ENCODE measurements around the gene PRELID2. TPM values are rescaled to one million over a fixed set of nuclear protein-coding genes. Genes with fewer than 3 reads are reported as not detected.

Gene PRELID2
- polyA plus RNA-seq, 3 donors = 0.77 to 2.0 (median 1.5) TPM

GRCh38 chr5:145841299-145841698 lies 6.2 kb upstream of the PRELID2 start:
- Histone ChIP-seq H3K4me1 (ENCODE audit: control insufficient read depth in 1 of 2, insufficient read depth in 2 of 2, low read length in 2 of 2) (no peaks in the 10 kb centered on the region), H3K4me2 (replicated peaks; ENCODE audit: extremely low read depth, low read length, poor library complexity, severe bottlenecking) (no peak overlapping the region), H3K36me3 (replicated peaks in 1 of 2; ENCODE audit: control insufficient read depth in 1 of 2, insufficient read depth in 2 of 2, low read length in 2 of 2) (no peaks in the 10 kb centered on the region), H4K20me1 (ENCODE audit: insufficient read depth, low read length) (no peaks in the 10 kb centered on the region), H3K9ac (ENCODE audit: insufficient read depth, low read length, poor library complexity, severe bottlenecking) (no peak overlapping the region), H3K9me3 (replicated peaks in 1 of 2; ENCODE audit: control insufficient read depth in 1 of 2, insufficient read depth in 1 of 2, low read length in 2 of 2) (no peaks in the 10 kb centered on the region), H3K79me2 (ENCODE audit: insufficient read depth, low read length) (no peaks in the 10 kb centered on the region), H3K4me3 (replicated peaks in 1 of 3; ENCODE audit: low read depth in 2 of 3, low read length in 3 of 3) (no peak overlapping the region), H3K27me3 (ENCODE audit: control insufficient read depth in 2 of 2, insufficient read depth in 2 of 2, low read length in 2 of 2) (no peaks in the 10 kb centered on the region), H3K27ac (ENCODE audit: low read depth in 1 of 2, low read length in 2 of 2) (no peak overlapping the region), H2AFZ (ENCODE audit: insufficient read depth, low read depth, low read length, poor library complexity, severe bottlenecking) (no peak overlapping the region)
- Mint-ChIP-seq H3K27ac (no peak overlapping the region), H3K4me3 (no peak overlapping the region), H3K4me1 (no peaks in the 10 kb centered on the region), H3K36me3 (no peaks in the 10 kb centered on the region), H3K9me3 (peaks cover 0 to 2% (median 0%) of the 10 kb centered on the region in 7 donors), H3K27me3 (ENCODE audit: low read depth in 3 of 3) (peaks cover 0 to 6% (median 1%) of the 10 kb centered on the region in 3 donors)
- no peak for TF ChIP-seq CTCF (IDR thresholded peaks at IDR 0.05)
- intact Hi-C loops (cut with micrococcal nuclease) = no loop called here
- DNase-seq = no peak

GRCh38 chr5:145840458-145841132 lies 5.5 kb upstream of the PRELID2 start:
- no peaks in the 10 kb centered on the region for H3K79me2 ChIP-seq (ENCODE audit: insufficient read depth, low read length)
- intact Hi-C loops (cut with micrococcal nuclease) = no loop called here
- H3K36me3 ChIP-seq (replicated peaks in 1 of 2; ENCODE audit: control insufficient read depth in 1 of 2, insufficient read depth in 2 of 2, low read length in 2 of 2) = no peaks in the 10 kb centered on the region
- H3K9me3 ChIP-seq (replicated peaks in 1 of 2; ENCODE audit: control insufficient read depth in 1 of 2, insufficient read depth in 1 of 2, low read length in 2 of 2) = no peaks in the 10 kb centered on the region
- peaks cover 5 to 6% of the 10 kb centered on the region in 2 donors for H3K4me1 ChIP-seq (ENCODE audit: control insufficient read depth in 1 of 2, insufficient read depth in 2 of 2, low read length in 2 of 2)
- Mint-ChIP-seq H3K36me3 (no peaks in the 10 kb centered on the region), H3K9me3 (peaks cover 0 to 2% (median 0%) of the 10 kb centered on the region in 7 donors), H3K27ac (no peak overlapping the region), H3K4me1 (peaks cover 6% of the 10 kb centered on the region), H3K27me3 (ENCODE audit: low read depth in 3 of 3) (peaks cover 1 to 8% (median 1%) of the 10 kb centered on the region in 3 donors), H3K4me3 (no peak overlapping the region)
- H3K9ac ChIP-seq (ENCODE audit: insufficient read depth, low read length, poor library complexity, severe bottlenecking) = no peak overlapping the region
- no peak for DNase-seq
- WGBS (ENCODE audit: insufficient coverage) = 90% methylated on average over 2 of the region's 3 CpGs
- no peak overlapping the region for H3K4me3 ChIP-seq (replicated peaks in 1 of 3; ENCODE audit: low read depth in 2 of 3, low read length in 3 of 3)
- no peaks in the 10 kb centered on the region for H4K20me1 ChIP-seq (ENCODE audit: insufficient read depth, low read length)
- no peak overlapping the region for H2AFZ ChIP-seq (ENCODE audit: insufficient read depth, low read depth, low read length, poor library complexity, severe bottlenecking)
- H3K27ac ChIP-seq (ENCODE audit: low read depth in 1 of 2, low read length in 2 of 2) = no peak overlapping the region
- H3K27me3 ChIP-seq (ENCODE audit: control insufficient read depth in 2 of 2, insufficient read depth in 2 of 2, low read length in 2 of 2) = no peaks in the 10 kb centered on the region
- TF ChIP-seq CTCF (IDR thresholded peaks at IDR 0.05) = no peak
- H3K4me2 ChIP-seq (replicated peaks; ENCODE audit: extremely low read depth, low read length, poor library complexity, severe bottlenecking) = no peak overlapping the region
